GM23338 (cell line): Measurements from ENCODE around the gene CSPG4. TPM values are rescaled to one million over a fixed set of nuclear protein-coding genes. Genes with fewer than 3 reads are reported as not detected.

Source experiments
- ATAC-seq: fragments of 200-7000 bp; cut with Tn5 transposase; 3 replicates; pipeline ENCODE4 v1.9.1; 2020
- DNase-seq: peaks from one replicate; pipeline ENCODE4 v3.0.0-alpha.2; 2015; ENCODE audit warnings: low spot score
- H2AFZ ChIP-seq: fragments of 200-600 bp; sonication (generic); 2 replicates; pipeline ENCODE4 v1.8.0; 2016; ENCODE audit warnings: antibody characterized with exemption, mild to moderate bottlenecking, moderate library complexity
- H3F3A ChIP-seq: fragments of 200-600 bp; sonication (generic); replicated peaks from 2 replicates; pipeline ENCODE4 v1.8.0; 2017; ENCODE audit warnings: antibody characterized with exemption, mixed run types, low read depth
- H3K27ac ChIP-seq: fragments of 200-600 bp; sonication (generic); 2 replicates; pipeline ENCODE4 v1.6.1; 2016; ENCODE audit warnings: low read depth
- H3K27me3 ChIP-seq: fragments of 200-600 bp; sonication (generic); 2 replicates; pipeline ENCODE4 v1.8.0; 2016; ENCODE audit warnings: mild to moderate bottlenecking, mixed run types, moderate library complexity; ENCODE audit not compliant: insufficient read depth
- H3K36me3 ChIP-seq: fragments of 200-600 bp; sonication (generic); 2 replicates; pipeline ENCODE4 v1.8.0; 2016; ENCODE audit warnings: mild to moderate bottlenecking; ENCODE audit not compliant: insufficient read depth
- H3K4me1 ChIP-seq: fragments of 200-600 bp; sonication (generic); 2 replicates; pipeline ENCODE4 v1.8.0; 2016; ENCODE audit warnings: mild to moderate bottlenecking, moderate library complexity; ENCODE audit not compliant: insufficient read depth
- H3K4me2 ChIP-seq: fragments of 200-600 bp; sonication (generic); 2 replicates; pipeline ENCODE4 v1.7.1; 2017; ENCODE audit warnings: mixed run types
- H3K4me3 ChIP-seq: fragments of 200-600 bp; sonication (generic); 2 replicates; pipeline ENCODE4 v1.6.1; 2016; ENCODE audit warnings: mixed run types
- H3K79me2 ChIP-seq: fragments of 200-600 bp; sonication (generic); replicated peaks from 2 replicates; pipeline ENCODE4 v1.8.0; 2017; ENCODE audit warnings: mild to moderate bottlenecking; ENCODE audit not compliant: insufficient read depth
- H3K9me2 ChIP-seq: fragments of 200-600 bp; sonication (generic); 2 replicates; pipeline ENCODE4 v1.8.0; 2017; ENCODE audit not compliant: insufficient read depth
- H4K20me1 ChIP-seq: fragments of 200-600 bp; sonication (generic); replicated peaks from 2 replicates; pipeline ENCODE4 v1.8.0; 2017; ENCODE audit warnings: mild to moderate bottlenecking; ENCODE audit not compliant: insufficient read depth
- H3K27ac Mint-ChIP-seq: 2 replicates; pipeline ENCODE4 v1.8.0; 2020; ENCODE audit warnings: inconsistent platforms, mild to moderate bottlenecking, moderate library complexity, mixed read lengths
- H3K27me3 Mint-ChIP-seq: 3 replicates; pipeline ENCODE4 v1.8.0; 2022; ENCODE audit warnings: low read depth, mild to moderate bottlenecking, moderate library complexity, mixed read lengths, inconsistent platforms; ENCODE audit not compliant: insufficient read depth, poor library complexity
- H3K36me3 Mint-ChIP-seq: 3 replicates; pipeline ENCODE4 v1.8.0; 2021; ENCODE audit warnings: low read depth, mild to moderate bottlenecking, inconsistent platforms, moderate library complexity, mixed read lengths
- H3K4me1 Mint-ChIP-seq: 3 replicates; pipeline ENCODE4 v1.8.0; 2020; ENCODE audit warnings: mild to moderate bottlenecking, inconsistent platforms, mixed read lengths
- H3K4me3 Mint-ChIP-seq: 3 replicates; pipeline ENCODE4 v1.8.0; 2021; ENCODE audit warnings: moderate library complexity, mild to moderate bottlenecking, inconsistent platforms, mixed read lengths
- H3K9me3 Mint-ChIP-seq: 3 replicates; pipeline ENCODE4 v1.8.0; 2020; ENCODE audit warnings: moderate library complexity, mild to moderate bottlenecking, inconsistent platforms, mixed read lengths
- CREB1 ChIP-seq: fragments of 250-450 bp; sonication (Bioruptor Pico); IDR thresholded peaks from 2 replicates; pipeline ENCODE4 v1.5.0; 2020; ENCODE audit warnings: low read depth, mild to moderate bottlenecking, moderate library complexity
- CTCF ChIP-seq, 2 experiments: fragments of 200-600 bp in 1 of 2; sonication (generic) in 1 of 2; conservative IDR thresholded peaks; 2 replicates each; pipeline versions ENCODE4 v1.5.1 to v1.6.1; 2016 to 2017; ENCODE audit warnings: antibody characterized with exemption in 2 of 2, low read depth in 2 of 2, mild to moderate bottlenecking in 2 of 2, moderate library complexity in 1 of 2
- ETS1 ChIP-seq: IDR thresholded peaks from 2 replicates; pipeline ENCODE4 v1.6.1; 2016; ENCODE audit warnings: antibody characterized with exemption
- EZH2 ChIP-seq: fragments of 200-600 bp; sonication (generic); IDR thresholded peaks from one replicate; pipeline ENCODE4 v1.8.0; 2017; ENCODE audit warnings: antibody characterized with exemption, mild to moderate bottlenecking, low read depth; ENCODE audit not compliant: unreplicated experiment
- EZH2phosphoT487 ChIP-seq: fragments of 200-600 bp; sonication (generic); IDR thresholded peaks from one replicate; pipeline ENCODE4 v1.8.1; 2018; ENCODE audit warnings: antibody characterized with exemption; ENCODE audit not compliant: unreplicated experiment
- JUNB ChIP-seq: IDR thresholded peaks from one replicate; pipeline ENCODE4 v1.6.1; 2016; ENCODE audit warnings: antibody characterized with exemption; ENCODE audit not compliant: unreplicated experiment
- NANOG ChIP-seq: IDR thresholded peaks from 2 replicates; pipeline ENCODE4 v1.6.1; 2016; ENCODE audit warnings: antibody characterized with exemption, borderline replicate concordance
- POLR2AphosphoS5 ChIP-seq: IDR thresholded peaks from 2 replicates; pipeline ENCODE4 v1.6.1; 2016; ENCODE audit warnings: antibody characterized with exemption, low read depth
- REST ChIP-seq: IDR thresholded peaks from one replicate; pipeline ENCODE4 v1.6.1; 2018; ENCODE audit warnings: antibody characterized with exemption; ENCODE audit not compliant: unreplicated experiment
- STAT1 ChIP-seq: IDR thresholded peaks from one replicate; pipeline ENCODE4 v1.6.1; 2016; ENCODE audit warnings: antibody characterized with exemption; ENCODE audit not compliant: unreplicated experiment
- ZNF114 ChIP-seq: fragments of 250-450 bp; sonication (Bioruptor Pico); IDR thresholded peaks from 2 replicates; pipeline ENCODE4 v1.5.0; 2020; ENCODE audit warnings: mild to moderate bottlenecking, moderate library complexity
- ZNF331 ChIP-seq: fragments of 250-450 bp; sonication (Bioruptor Pico); IDR thresholded peaks from 2 replicates; pipeline ENCODE4 v1.5.0; 2020; ENCODE audit warnings: low read depth, mild to moderate bottlenecking, moderate library complexity
- ZNF462 ChIP-seq: fragments of 250-450 bp; sonication (Bioruptor Pico); IDR thresholded peaks from 2 replicates; pipeline ENCODE4 v1.5.0; 2020; ENCODE audit warnings: mild to moderate bottlenecking, moderate library complexity
- polyA plus RNA-seq: library from polyadenylated mRNA; unstranded; fragments of >200 nt; fragmentation: Nextera tagmentation; extraction: Ambion mirVana; gene quantifications from 2 replicates; pipeline ENCODE4 v1.2.1, GENCODE V29; 2016
- total RNA-seq: library from RNA; depleted of rRNA; stranded (reverse); fragments of >200 nt; shearing (Covaris generic); gene quantifications from 2 replicates; pipeline ENCODE4 v1.2.3, GENCODE V29; 2014

Gene CSPG4
- total and polyA plus RNA-seq, 2 experiments from 2014 or later = 0.27 to 4.0 TPM

- peaks cover 15% of the 10 kb centered on the region; the same call in 1 of the 2 replicates for H3K4me1 ChIP-seq
Observed at GRCh38 chr15:75673426-75674235, 39.0 kb downstream of the CSPG4 start.

More at GRCh38 chr15:75673426-75674235, 39.0 kb downstream of the CSPG4 start:
- no peak for DNase-seq
- ATAC-seq = no peak; the same call in 2 of the 3 replicates
- Histone ChIP-seq H3K27me3 (no peaks in the 10 kb centered on the region), H3K4me3 (no peak overlapping the region), H3K79me2 (no peaks in the 10 kb centered on the region), H2AFZ (no peak overlapping the region), H3K27ac (no peak overlapping the region), H3F3A (0 out of 2 replicates have a peak, but pooled peaks cover 3% of the 10 kb centered on the region), H3K9me2 (no peaks in the 10 kb centered on the region), H4K20me1 (no peaks in the 10 kb centered on the region), H3K36me3 (no peaks in the 10 kb centered on the region), H3K4me2 (no peak overlapping the region)
- H3K9me3 Mint-ChIP-seq = no peaks in the 10 kb centered on the region
- no peak overlapping the region for H3K4me3 Mint-ChIP-seq
- no peaks in the 10 kb centered on the region; the same call in 2 of the 3 replicates for H3K36me3 Mint-ChIP-seq
- peaks cover 22% of the 10 kb centered on the region for H3K4me1 Mint-ChIP-seq
- no peak overlapping the region; the same call in 1 of the 2 replicates for H3K27ac Mint-ChIP-seq
- H3K27me3 Mint-ChIP-seq = peaks cover 13% of the 10 kb centered on the region
- no peak for TF ChIP-seq STAT1
- no peak for TF ChIP-seq JUNB
- TF ChIP-seq ZNF331 (CRISPR knock-in tag) = no peak
- no peak for TF ChIP-seq POLR2AphosphoS5
- no peak for TF ChIP-seq NANOG
- TF ChIP-seq CREB1 (CRISPR knock-in tag) = no peak
- no peak for TF ChIP-seq EZH2
- no peak for TF ChIP-seq ZNF114 (CRISPR knock-in tag)
- TF ChIP-seq ETS1 = no peak
- no peak for TF ChIP-seq CTCF (conservative IDR thresholded peaks at IDR 0.05; ENCODE audit: low read depth in 2 of 2)
- no peak for TF ChIP-seq REST
- TF ChIP-seq EZH2phosphoT487 = no peak
- TF ChIP-seq ZNF462 (CRISPR knock-in tag) = no peak
